Measurements from ENCODE around the gene CYBRD1.

- no peak for TF ChIP-seq CTCF (IDR thresholded peaks at IDR 0.05)
- no peak for TF ChIP-seq POLR2A (IDR thresholded peaks at IDR 0.05)
- no peak for TF ChIP-seq EP300 (IDR thresholded peaks at IDR 0.05)
- no peak for TF ChIP-seq POLR2AphosphoS5 (IDR thresholded peaks at IDR 0.05)
Measured at GRCh38 chr2:171480908-171481307, 41.4 kb upstream of the CYBRD1 start.
